Measurements from ENCODE around the gene ADGRG3.

ADGRG3 gene

DNA sequence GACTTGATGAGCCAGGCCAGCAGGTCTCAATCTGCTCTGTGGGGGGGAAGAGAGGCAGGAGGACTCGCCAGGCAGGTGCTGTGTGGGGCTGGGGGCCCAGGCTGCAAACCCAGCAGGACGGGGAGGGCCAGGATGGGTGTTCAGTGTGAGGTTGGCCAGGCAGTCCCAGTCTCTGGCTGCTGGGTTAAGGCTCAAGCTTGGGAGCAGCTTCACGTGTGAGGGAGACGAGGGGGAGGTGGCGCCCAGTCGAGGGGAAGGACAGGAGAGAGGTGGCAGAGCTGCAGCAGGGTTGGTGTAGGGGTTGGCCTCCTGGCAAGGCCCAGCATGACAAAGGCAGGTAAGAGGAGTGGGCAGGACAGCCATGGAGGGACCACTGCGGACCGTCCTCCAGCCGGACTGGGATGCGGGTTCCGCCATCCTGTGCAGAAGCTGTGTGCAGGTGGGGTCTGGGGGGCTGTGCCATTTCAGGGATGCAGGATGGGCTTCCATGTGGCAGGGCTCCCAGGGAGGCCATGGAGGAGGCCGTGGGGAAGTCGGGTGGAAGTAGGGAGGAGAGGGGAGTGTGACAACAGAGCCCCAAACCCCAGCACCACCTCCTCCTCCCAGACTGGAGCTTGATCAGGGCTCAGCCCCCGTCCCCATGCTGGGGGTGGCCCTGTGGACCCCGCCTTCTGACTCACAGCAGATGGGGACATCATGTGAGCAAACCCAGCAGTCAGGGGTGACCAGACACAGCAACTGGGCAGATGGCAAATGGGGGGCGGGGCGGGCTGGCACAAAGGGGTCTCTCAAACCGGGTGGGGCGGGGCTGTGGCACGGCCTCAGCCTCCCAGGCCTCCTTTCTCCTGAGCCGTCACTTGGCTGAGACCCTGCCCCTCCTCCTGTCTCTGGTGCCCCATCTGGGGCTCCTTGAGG lies 36.9 kb upstream of the ADGRG3 start:
- TF ChIP-seq EZH2 (IDR thresholded peaks at IDR 0.05; ENCODE audit: borderline replicate concordance, low read depth, low read length, severe bottlenecking) (no peak), CTCF (IDR thresholded peaks at IDR 0.05; ENCODE audit: borderline replicate concordance, extremely low read depth, low read length, poor library complexity, severe bottlenecking) (no peak)
- no peak overlapping the region for H2AFZ ChIP-seq (ENCODE audit: low read depth, low read length)
- ATAC-seq (ENCODE audit: insufficient read depth, low read depth) (no peak), DNase-seq (no peak)
- H3K4me2 ChIP-seq (ENCODE audit: insufficient read depth, low read length), result no peak overlapping the region
- no peaks in the 10 kb centered on the region for H3K79me2 ChIP-seq (ENCODE audit: insufficient read depth, low read length)
- H3K27me3 ChIP-seq (ENCODE audit: insufficient read depth, low read length, poor library complexity), result no peaks in the 10 kb centered on the region
- H3K9ac ChIP-seq (ENCODE audit: low read depth, low read length), result no peak overlapping the region
- no peaks in the 10 kb centered on the region for H3K4me1 ChIP-seq (ENCODE audit: insufficient read depth, low read length)
- H4K20me1 ChIP-seq (ENCODE audit: insufficient read depth, low read length), result no peaks in the 10 kb centered on the region; the same call in 1 of the 2 replicates
- H3K36me3 ChIP-seq (ENCODE audit: insufficient read depth, low read length), result no peaks in the 10 kb centered on the region
- no peaks in the 10 kb centered on the region for H3K9me3 ChIP-seq (ENCODE audit: insufficient read depth, low read length, severe bottlenecking)
- H3K4me3 ChIP-seq (ENCODE audit: low read depth in 1 of 2, low read length in 2 of 2), result no peak overlapping the region
- H3K27ac ChIP-seq (ENCODE audit: low read length), result no peak overlapping the region

DNA sequence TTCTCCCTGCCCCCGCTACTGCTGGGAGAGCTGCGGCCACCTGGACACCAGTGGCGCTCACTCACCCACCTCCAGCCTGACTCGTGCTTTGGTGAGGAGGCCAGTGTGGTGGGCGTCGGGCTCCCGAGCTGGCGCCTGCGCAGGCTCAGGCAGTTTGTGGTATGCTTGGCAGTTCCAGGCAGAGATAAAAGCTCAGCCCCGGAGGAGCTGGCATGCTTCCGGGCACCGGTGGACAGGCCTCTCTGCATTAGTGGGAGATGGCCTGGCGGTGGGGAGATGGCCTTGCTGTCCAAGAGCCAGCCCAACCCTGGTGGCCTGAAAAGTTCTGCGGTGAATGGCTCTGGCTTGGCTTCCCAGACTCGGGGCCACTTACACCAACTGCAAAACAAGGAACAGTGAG lies 35.5 kb upstream of the ADGRG3 start:
- Histone ChIP-seq H3K27ac (ENCODE audit: low read length) (no peak overlapping the region), H3K4me2 (ENCODE audit: insufficient read depth, low read length) (no peak overlapping the region), H3K79me2 (ENCODE audit: insufficient read depth, low read length) (no peaks in the 10 kb centered on the region), H3K27me3 (ENCODE audit: insufficient read depth, low read length, poor library complexity) (no peaks in the 10 kb centered on the region), H3K4me3 (ENCODE audit: low read depth in 1 of 2, low read length in 2 of 2) (no peak overlapping the region), H3K36me3 (ENCODE audit: insufficient read depth, low read length) (no peaks in the 10 kb centered on the region), H3K9ac (ENCODE audit: low read depth, low read length) (no peak overlapping the region), H4K20me1 (ENCODE audit: insufficient read depth, low read length) (no peaks in the 10 kb centered on the region; the same call in 1 of the 2 replicates), H3K4me1 (ENCODE audit: insufficient read depth, low read length) (no peaks in the 10 kb centered on the region), H3K9me3 (ENCODE audit: insufficient read depth, low read length, severe bottlenecking) (no peaks in the 10 kb centered on the region), H2AFZ (ENCODE audit: low read depth, low read length) (no peak overlapping the region)
- no peak for ATAC-seq (ENCODE audit: insufficient read depth, low read depth)
- no peak for TF ChIP-seq CTCF (IDR thresholded peaks at IDR 0.05; ENCODE audit: borderline replicate concordance, extremely low read depth, low read length, poor library complexity, severe bottlenecking)
- no peak for TF ChIP-seq EZH2 (IDR thresholded peaks at IDR 0.05; ENCODE audit: borderline replicate concordance, low read depth, low read length, severe bottlenecking)
- no peak for DNase-seq

- no peak overlapping the region for H3K4me3 ChIP-seq (ENCODE audit: low read depth in 1 of 2, low read length in 2 of 2)
- H3K79me2 ChIP-seq (ENCODE audit: insufficient read depth, low read length), result no peaks in the 10 kb centered on the region
- H3K27ac ChIP-seq (ENCODE audit: low read length), result no peak overlapping the region
- TF ChIP-seq CTCF (IDR thresholded peaks at IDR 0.05; ENCODE audit: borderline replicate concordance, extremely low read depth, low read length, poor library complexity, severe bottlenecking) (no peak), EZH2 (IDR thresholded peaks at IDR 0.05; ENCODE audit: borderline replicate concordance, low read depth, low read length, severe bottlenecking) (no peak)
- no peaks in the 10 kb centered on the region for H3K36me3 ChIP-seq (ENCODE audit: insufficient read depth, low read length)
- ATAC-seq (ENCODE audit: insufficient read depth, low read depth), result no peak
- no peak overlapping the region for H3K4me2 ChIP-seq (ENCODE audit: insufficient read depth, low read length)
- no peak overlapping the region for H2AFZ ChIP-seq (ENCODE audit: low read depth, low read length)
- DNase-seq, result no peak
- H3K27me3 ChIP-seq (ENCODE audit: insufficient read depth, low read length, poor library complexity), result no peaks in the 10 kb centered on the region
- H3K4me1 ChIP-seq (ENCODE audit: insufficient read depth, low read length), result 0 out of 2 replicates have a peak, but pooled peaks cover 2% of the 10 kb centered on the region
- H4K20me1 ChIP-seq (ENCODE audit: insufficient read depth, low read length), result no peaks in the 10 kb centered on the region; the same call in 1 of the 2 replicates
- H3K9me3 ChIP-seq (ENCODE audit: insufficient read depth, low read length, severe bottlenecking), result no peaks in the 10 kb centered on the region
- no peak overlapping the region for H3K9ac ChIP-seq (ENCODE audit: low read depth, low read length)
These were observed 34.6 kb upstream of the ADGRG3 start for GRCh38 chr16:57633383-57634064.
